Midbrain (tissue), 1 donor: ENCODE results near the gene SLC22A23.
"Not testable (repeated sequence)": the region's sequence is repeated elsewhere in the genome, so short reads cannot be mapped to it uniquely, and the experiment has no call there.

Source experiments
- DNase-seq: peaks from one replicate; lab custom pipeline; 2025; lab: John Stamatoyannopoulos, UW

The SLC22A23 gene

DNA sequence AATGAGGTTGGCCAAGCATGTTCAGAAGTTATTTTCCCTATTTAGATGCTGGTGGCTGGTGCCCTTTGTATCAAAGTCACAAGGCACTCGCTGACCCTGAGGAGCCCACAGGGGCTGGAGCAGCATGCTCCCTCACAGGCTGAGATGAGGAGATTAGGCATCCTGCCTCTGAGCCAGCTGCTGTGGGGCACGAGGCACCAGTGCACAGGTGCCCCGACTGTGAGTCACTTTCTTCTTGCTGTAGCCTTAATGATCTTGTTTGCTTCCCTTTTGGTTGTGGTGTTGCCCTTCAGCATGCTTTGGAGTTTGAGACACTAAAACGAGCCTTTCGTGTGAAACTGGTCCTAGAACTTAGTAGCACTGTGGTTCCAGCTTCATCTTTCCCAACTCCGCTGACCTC is 193.8 kb downstream of the SLC22A23 start:
- DNase-seq, result no peak

DNA sequence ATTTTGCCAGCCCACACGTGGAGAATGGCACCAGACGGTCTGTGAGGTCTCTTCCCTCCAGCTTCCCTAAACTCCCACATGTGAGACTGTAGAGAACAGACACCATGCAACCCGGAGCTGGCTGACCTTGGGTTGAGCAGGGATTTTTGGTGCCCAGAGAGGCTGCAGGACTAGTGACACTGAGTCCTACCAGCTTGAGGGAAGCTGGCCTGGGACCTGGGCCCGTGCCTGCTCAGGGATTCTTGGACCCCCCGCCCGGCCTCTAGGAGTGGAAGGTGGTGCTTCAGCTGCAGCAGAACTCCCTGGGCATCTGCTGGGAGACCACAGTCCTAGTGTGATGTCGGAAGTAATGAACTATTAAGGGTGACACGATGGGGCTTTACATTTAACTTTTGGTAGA is 194.9 kb downstream of the SLC22A23 start:
- DNase-seq, result no peak

DNA sequence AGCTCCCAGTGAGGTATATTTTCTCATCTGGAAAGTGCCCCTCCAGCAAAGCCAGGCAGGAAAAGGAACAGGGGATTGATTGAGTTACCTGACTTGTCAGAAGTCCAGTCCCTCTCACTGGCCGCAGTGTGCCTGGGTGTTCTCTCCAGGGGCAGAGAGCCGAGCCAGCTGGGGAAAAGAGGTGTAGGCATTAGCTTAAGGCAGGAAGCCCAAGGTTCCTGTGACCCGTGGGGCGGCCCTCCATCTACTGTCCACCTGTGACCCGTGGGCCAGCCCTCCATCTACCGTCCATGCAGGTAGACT is 195.4 kb downstream of the SLC22A23 start:
- DNase-seq, result no peak

DNA sequence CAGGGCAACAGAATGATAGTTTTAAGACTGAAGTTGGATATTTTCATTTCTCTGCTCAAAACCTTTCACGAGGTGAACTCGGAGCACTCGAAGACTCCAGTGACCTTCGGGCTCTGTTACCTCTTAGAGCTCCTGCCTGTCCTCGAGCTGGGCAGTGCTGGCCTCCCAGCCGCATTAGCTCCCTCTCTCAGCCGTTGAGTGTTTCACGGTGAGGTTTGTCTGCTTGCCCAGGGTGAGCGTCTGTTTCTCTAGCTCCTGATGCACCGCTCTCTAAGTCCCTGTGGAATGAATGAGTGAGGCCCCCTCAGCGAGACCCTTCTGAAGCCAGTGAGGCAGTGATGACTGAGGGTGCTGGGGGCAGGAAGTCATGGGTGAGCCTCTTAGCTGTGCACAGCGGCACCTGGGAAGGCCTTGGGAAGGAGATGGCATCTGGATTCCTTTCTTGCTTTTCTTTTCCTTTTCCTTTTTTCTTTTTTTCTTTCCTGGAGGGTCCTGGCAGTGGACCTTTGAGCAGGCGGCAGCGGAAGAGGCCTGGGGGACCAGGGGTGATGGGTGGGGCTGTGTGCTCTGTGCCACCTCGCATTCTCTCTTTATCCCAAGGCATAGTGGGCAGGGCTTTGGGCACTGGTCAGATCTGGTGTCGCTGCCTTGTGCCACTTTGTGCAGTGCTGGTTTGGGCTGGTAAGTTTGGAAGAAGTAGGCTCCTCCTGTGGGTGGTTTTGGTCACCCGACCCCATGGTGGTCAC is 195.9 kb downstream of the SLC22A23 start:
- DNase-seq, result no peak

DNA sequence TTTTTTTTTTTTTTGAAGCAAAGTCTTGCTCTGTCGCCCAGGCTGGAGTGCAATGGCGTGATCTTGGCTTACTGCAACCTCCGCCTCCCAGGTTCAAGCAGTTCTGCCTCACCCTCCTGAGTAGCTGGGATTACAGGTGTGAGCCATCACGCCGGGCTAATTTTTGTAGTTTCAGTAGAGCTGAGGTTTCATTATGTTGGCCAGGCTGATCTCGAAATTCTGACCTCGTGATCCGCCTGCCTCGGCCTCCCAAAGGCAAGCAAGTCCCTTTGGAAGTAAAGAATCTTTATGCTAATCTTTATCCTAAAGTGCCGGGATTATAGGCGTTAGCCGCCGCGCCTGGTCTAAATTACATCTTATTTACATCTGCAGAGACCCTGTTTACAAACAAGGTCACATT is 196.6 kb downstream of the SLC22A23 start:
- DNase-seq, result no peak

DNA sequence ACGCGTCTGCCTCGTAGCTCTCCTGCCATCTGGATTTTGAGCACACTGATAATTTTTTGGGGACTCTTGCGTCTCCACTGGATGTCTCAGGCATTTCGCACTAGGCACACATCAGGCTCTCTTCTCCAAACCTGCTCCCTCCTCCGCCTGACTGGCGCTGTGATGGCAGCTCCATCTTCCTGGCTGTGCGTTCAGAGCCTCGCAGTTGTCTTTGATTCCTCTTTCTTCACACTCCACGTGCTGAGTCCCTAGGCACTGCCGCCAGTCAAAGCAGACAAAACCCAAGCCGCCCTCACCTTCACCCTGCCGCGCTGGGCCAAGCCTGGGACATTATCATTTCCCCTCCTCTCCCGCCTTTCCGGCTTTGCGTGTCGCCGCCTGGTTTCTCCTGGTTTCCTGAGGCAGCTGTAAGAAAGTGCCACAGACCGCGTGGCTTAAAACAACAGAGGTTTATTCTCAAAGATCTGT is 197.3 kb downstream of the SLC22A23 start:
- peak; percentile 51 for DNase-seq

DNA sequence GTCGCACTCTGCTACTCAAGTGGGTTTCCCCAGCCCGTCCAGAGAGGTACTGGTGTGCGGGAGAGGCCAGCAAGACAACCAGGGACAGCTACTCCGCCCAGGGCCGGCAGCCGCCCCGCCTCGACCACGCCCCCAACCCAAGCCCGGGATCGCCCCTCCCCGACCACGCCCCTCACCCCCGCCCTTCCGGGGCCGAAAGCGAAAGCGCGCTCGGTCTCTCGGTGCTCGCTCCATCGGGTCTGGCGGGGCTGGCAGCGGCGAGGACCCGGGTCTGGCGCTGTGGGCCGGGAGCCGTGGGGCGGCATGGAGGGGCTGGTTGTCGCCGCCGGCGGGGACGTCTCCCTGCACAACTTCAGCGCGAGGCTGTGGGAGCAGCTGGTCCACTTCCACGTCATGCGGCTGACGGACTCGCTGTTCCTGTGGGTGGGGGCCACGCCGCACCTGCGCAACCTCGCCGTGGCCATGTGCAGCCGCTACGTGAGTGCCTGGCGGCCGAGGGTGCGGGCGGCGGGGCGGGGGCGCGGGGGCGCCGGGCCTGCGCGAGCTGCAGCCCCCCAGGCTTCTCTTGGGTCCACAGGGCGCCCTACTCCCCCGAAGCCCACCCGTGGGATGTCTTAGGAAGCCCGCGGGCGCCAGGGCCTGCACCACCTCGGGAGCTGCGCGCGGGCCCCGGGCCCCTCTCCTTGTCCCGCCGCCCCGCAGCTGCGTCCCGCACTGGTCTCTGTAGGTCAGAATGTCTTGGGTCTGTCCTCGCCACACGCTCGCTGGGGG is 197.9 kb downstream of the SLC22A23 start, which contains the start of gene PSMG4:
TSS of gene PSMG4 (plus strand) at position 228 of the 771 bp plus-strand sequence. CDS start at position 304, 76 bp downstream.
- peak; percentile 92 for DNase-seq

DNA sequence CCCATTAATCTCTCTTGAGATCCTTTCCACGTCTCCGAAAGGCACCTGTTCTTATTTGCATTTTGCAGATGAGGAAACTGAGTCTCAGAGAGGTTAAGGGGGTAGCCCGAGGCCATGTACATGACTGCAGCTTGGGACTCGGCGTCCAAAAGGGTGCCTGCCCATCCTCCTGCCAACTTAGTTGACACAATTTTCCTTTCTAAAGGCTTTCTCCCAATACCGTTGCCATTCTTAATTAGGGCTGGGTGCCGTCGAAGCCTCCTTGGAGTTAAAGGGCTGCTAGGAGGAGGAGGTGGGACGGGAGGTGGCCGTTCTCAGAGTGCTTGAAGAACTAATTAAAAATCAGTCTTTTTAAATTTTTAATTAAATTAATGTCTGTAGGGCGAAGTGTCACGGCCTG is 198.6 kb downstream of the SLC22A23 start:
- DNase-seq, result no peak

DNA sequence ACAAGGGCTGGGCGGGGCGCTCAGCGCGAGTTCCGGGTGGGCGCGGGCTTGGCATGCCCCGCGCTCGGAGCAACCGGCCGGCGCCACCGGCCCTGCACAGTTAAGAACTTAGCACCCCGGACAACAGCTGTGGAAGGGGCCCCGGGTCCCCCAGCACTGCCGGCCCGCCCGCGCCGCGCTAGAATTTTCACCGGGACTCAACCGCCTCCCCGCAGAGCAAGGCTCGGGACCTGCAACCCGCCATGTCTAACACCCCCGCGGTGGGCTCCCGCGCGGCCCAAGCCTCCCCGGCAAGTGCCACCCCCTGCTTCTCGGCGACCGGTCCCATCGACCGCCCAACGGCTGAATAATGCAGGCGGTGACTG is 203.3 kb downstream of the SLC22A23 start:
- no peak for DNase-seq

DNA sequence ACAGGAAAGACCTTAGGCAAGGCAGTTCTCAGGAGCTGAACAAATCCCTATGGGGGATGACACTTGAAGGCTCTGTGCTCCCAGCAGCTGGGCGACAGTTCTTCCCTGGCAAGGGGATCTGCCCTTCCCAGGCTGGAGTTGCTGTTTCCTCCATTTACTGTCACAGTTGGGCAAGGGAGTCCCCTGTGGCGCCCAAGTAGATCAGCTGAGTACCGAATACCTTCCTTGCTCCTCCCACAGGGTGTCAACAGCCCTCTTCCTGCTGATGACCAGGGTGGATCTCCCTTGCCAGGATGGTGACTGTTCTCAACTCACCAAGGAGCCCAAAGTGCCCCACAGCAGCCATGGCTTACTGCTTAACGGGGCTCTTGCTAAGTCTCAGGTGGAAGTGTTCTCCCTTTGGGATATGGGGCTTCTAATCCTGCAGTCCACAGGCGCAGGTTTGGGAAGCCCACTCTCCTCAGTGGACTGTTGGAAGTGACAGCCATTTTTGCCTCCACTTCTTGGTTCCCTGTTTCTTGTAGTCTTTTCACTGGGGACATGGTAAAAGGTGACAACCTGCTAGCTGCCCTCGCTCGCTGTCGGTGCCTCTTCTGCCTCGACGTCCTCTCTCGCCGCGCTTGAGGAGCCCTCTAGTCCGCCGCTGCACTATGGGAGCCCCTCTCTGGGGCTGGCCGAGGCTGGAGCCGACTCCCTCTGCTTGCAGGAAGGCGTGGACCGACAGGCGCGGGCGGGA is 203.8 kb downstream of the SLC22A23 start:
- no peak for DNase-seq

DNA sequence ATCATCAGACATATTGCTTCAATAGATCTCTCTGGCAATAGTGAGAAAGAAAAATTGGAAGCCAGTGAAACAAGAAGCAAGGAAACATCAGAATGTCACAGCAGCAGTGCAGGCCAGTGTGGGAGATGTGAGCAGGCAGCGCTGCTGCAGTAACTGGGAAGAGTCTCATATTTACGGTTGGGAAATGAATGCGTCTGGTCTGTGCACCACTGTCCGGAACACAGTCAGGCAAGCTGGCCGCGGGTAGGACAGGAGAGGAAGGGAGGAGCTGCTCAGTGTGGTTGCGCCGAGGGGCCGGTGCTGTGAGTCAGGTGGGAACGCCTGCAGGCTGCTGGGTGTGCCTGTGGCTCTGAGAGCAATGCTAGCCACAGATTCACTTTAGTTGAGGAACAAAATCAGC is 204.5 kb downstream of the SLC22A23 start:
- DNase-seq, result no peak

DNA sequence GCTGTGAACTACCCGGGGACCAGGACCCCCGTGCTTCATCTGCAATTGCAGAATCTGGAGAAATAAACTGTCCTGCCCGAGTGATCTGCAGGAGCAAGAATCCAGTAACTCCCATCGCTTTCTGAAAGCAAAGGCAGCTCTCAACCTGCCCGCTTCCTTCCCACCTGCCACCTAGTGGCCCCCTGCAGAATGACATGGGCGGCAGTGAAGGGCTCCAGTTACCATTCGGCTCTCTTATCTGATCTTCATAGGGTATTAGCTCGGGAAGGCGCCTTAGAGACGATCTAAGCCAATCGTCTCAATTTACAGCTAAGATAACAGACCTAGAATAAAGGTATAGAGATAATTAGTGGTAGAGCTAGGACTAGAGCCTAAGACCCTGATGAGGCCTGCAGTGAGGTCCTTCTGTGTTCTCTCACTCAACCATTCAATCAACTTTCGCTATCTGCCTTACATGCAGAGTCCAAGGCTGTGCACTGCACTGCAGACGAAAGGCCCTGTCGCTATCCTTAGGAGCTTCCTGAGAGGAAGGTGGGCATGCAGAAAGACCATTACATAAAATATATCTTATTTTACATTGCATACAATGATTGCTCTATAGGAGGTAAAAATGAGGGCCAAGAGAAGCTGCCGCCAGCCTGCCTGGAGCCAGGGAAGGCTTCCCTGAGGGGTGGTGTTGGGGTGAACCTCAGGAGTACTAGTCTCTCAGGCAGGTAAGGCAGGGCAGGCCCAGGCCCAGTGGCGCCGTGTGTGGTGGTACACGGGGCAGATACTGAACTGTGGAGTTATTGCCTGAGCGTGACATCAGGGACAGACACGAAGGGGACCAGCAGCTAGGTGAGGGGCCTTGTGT is 205.2 kb downstream of the SLC22A23 start:
- DNase-seq, result peak; percentile 81

DNA sequence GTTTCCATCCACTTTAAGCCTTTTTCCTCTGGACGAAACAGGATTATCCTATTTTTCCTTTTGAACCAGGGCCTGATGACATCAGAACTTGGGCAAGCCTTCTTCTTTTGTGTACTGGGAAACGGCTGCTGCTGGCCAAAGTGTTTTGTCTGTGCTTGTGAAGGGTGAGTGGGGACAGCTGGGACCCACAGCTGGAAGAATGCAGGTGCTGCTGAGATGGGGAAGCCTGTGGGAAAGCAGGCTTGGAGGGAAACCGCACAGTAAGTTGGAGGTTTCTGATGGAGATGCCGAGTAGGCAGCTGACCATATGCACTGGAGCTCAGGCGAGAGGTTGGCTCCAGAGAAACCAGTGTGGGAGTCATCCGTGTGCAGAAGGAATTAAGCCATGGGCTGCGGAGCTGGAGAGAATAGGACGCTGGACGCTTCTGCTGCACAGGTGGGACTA is 206.6 kb downstream of the SLC22A23 start:
- peak; percentile 37 for DNase-seq

DNA sequence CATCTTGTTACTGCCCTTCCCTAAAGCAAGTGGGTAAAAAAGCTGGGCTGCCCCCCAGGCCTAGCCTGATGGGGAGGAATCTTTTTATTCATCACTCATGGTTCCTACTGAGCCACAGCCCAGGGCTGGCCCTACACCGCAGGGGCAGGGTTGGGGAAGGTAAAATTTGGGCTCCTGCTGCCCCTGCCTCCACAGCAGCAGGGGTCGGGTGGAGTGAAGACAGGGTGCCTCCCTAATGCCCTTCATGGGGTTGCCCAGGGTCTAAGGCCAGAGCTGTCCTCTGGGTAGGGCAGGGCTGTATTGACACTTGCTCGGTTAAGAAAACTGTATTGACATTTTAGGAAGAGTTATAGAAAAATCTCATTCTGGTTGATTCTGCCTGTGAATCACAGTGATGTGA is 207.0 kb downstream of the SLC22A23 start:
- no peak for DNase-seq

DNA sequence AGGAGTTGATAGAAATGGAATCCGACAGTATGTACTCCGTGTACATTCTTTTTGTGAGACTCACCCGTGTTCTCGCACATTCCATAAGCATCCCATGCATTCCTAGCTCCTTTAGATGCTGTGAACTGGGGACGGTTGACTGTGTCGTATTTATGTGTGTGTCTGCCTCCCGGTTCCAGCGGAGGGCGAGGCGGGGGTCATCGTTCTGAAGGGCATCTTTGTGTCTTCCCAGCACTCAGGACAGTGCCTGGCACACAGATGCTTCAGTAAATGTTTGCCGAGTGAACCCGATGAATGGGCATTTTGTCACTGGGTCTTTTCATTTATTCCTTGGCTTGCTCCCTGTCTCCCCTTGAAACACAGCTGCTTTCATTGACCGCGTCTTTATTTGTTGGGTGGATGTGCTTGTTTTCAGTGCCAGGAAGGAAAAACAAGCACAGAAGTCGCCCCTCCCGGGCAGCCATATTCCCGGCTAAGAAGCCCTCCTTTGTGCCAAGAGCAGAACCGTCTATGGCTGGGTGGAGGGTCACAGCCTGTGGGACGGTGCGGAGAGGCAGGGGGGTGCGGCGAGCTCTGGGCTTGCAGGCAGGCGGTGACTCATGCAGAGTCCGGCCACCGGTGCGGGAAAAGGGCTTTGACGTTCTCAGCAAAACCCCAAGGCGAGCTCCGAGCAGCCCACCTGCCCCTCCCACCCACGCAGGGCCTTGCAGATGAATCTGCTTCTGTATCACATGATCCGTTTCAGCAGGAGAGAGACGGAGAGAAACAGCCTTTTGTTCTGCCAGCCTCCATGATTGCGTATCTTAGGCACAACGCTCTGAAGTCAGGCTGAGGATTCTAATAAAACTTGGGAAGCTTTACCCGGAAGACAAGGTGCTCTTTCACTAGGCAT is 209.3 kb downstream of the SLC22A23 start:
- peak; percentile 94 for DNase-seq

DNA sequence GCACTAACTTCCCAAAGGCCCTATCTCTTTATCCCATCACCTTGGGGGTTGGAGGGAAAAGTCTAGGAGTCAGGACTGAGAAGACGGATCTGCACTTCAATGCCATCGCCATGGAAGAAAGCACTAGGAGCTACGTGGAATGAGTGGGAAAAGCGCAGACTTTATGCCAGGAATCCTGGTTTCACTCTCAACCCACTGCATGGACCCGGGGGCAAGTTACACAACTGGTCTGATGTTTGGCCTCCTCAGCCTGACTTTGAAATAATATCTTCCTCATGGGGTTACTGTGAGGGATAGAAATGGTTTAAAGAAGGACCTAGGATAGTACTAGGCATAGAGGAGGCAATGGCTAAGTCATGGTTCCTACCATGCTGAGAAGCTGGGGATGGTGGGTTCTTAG is 211.6 kb downstream of the SLC22A23 start:
- DNase-seq, result no peak

DNA sequence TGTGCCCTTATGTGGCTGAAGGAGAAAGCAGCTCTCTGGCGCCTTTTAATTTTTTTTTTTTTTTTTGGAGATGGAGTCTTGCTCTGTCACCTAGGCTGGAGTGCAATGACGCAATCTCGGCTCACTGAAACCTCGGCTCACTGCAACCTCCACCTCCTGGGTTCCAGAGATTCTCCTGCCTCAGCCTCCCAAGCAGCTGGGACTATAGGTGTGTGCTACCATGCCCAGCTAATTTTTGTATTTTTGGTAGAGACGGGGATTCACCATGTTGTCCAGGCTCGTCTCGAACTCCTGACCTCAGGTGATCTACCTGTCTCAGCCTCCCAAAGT is 212.1 kb downstream of the SLC22A23 start:
- DNase-seq, result not testable (repeated sequence)

DNA sequence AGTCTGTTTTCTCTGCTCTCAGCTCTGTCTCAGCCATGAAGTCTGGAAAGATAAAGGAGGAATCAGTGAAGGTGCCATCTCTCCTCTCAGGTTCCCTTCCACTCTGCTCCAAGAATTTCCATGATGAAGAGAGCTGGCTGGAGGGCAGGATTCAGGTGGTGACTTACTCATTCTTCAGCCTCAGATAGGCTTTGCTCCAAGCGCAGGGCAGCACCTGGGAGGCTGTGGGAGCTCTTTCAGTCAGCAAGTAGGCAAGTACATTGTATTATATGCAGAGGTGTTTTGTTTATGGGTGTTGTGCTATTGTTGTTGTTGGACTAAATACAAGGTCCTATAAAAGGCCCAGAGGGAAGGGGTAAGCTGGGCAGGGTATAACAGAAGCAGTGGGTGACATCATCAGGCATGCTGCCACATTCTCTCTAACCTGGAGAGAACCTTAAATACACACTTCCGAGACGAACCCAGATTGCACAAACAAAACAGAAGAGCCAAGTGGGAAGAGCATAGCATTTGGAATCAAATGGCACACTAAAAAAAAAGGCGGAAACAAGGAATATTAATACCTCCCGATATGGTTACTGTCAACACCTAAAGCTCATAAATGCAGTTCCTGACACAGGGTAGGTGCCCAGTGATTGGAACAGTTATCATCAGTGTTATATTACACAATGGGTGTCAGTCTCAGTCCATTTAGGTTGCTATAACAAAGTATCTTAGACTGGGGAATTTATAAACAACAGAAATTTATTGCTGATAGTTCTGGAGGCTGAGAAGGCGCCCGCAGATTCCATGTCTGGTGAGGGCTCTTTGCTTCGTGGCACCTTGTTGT is 212.6 kb downstream of the SLC22A23 start:
- no peak for DNase-seq

DNA sequence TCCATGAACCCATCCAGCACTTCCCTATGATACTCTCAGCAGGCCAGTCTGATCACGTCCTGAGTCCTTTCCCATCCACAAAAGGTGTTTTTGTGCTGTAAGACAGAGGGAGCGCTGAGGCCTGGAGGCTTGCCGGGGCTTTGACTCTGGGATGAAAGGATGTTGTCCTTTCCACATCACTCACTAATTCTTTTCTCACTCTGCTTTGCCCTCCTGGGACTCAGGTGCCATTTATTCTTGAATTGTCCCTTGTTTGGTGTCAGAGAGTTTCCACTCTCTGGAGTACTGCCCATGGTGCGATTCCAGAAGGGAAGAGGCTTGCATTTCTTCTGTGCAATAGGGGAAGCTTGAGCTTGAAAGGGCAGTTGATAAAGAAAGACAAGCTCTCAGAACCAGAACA is 214.1 kb downstream of the SLC22A23 start:
- no peak for DNase-seq

DNA sequence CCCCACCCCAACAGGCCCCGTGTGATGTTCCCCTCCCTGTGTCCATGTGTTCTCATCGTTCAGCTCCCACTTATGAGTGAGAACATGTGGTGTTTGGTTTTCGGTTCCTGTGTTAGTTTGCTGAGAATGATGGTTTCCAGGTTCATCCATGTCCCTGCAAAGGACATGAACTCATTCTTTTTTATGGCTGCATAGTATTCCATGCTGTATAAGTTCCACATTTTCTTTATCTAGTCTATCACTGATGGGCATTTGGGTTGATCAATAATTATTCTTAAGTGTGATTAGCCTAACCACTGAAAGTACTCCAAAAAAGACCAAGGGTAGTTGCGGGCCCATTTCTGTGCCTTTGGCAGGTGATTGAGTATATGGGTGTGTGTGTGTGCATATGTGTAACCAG is 215.1 kb downstream of the SLC22A23 start:
- not testable (repeated sequence) for DNase-seq
